Head of caudate nucleus (tissue), 42 donors: ENCODE measurements around the gene NOXA1.
"Not testable (repeated sequence)": the region's sequence is repeated elsewhere in the genome, so short reads cannot be mapped to it uniquely, and the experiment has no call there.

Source experiments
- DNase-seq, 42 donors: peaks; one replicate each; pipeline versions ENCODE4 v3.0.0 to v3.0.0-alpha.2; 2020 to 2021; ENCODE audit warnings: mixed read lengths in 7 of 42
- intact Hi-C: fragments of 100-400 bp; cut with DNase I; formaldehyde crosslinking; loops from one replicate; pipeline ENCODE4 v1.15.0; 2022

Gene NOXA1

DNA sequence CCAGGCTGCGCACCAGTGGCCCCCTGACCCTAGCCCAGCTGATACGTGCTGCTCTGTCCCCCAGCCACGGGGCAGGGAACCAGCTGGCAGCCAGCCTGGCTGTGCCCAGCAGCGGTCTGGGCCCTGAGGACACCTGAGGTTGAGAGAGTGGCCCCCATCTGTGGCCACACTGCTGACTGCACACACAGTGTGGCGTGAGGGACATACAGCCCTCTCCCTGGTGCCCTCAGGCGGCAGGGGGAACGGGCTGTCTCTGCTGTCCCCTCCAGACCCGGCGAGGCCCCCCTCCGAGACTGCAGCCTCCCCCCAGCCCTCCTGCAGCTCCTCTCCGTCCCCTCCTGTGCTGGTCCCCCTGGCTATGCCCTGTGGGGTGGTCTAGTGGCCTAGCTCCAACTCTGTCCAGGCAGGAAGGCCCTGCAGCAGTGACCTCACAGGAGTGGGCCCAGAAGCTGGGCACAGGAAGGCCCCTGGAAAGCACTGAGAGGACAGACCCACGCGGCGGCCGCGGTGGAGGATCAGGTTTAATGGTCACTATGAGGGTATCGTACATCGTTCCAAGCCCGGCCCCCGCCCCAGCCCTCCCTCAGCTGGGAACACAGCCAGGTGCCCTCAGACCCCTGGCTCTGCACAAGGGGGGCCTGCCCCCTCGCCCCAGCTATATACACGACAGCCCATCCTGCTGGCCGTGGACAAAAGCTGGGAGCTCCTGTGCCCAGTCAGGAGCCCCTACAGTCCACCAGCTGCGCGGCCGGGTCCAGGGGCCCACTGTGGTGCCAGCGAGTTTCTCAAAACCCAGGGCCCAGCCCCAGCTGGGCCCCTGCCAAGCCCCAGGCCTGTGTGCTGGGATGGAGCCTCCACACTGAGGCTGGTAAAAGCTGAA is 24.8 kb downstream of the NOXA1 start:
- intact Hi-C loops: no loop called here
- peak in 7 of 42 donors; percentile 38 to 59 (median 48) for DNase-seq

DNA sequence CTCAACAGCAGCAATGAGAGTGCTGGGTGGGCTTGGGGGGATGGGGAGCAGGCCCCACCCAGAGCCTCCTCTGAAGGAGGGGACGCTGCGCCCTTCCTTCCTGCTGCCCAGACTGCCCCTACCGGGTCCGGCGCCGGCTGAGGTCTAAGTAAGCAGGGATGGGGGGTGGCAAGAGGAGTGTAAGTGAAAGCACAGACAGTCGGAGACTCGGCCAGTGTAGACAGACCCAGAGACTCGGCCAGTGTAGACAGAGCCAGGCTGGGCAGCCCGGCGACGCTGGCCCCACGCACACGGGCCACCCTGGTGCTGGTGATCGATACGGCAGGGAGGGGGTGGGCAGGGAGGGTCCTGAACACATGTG is 25.4 kb downstream of the NOXA1 start:
- intact Hi-C loops: no loop called here
- no peak for DNase-seq

DNA sequence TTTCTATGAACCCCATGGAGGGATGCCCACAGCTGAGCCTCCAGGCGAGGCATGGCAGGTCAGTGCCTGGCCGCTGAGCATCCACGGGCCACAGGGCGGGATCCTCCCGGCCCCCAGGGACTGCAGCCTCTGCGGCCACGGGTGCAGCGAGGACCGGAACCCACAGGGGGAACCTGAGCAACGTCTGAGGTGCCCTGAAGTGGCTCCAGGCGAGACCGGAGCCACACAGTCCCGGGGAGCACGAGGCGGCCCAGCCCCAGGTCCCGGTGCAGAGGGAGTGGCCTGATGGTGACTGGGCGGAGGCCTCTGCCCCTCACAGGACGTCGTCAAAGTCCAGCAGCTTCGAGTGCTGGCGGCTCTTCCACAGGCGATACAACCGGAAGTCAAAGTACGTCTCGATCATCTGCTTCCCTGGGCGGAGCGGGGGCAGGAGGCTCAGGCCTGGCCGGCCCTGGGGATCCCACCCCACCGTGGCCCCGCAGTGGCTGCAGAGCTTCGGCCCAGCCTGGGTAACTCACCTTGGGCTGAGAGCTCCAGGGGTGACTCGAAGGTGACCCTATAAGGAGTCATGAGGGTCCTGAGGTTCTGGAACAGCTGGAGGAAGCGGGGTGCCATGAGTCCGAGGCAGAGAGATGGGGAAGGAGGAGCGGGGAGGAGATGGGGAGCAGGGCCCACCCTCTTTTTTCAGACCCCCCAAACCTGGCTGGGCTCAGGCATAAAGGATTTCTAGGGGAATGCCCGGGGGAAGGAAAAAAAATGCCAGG is 26.1 kb downstream of the NOXA1 start:
- no peak for DNase-seq
- intact Hi-C loops: no loop called here

DNA sequence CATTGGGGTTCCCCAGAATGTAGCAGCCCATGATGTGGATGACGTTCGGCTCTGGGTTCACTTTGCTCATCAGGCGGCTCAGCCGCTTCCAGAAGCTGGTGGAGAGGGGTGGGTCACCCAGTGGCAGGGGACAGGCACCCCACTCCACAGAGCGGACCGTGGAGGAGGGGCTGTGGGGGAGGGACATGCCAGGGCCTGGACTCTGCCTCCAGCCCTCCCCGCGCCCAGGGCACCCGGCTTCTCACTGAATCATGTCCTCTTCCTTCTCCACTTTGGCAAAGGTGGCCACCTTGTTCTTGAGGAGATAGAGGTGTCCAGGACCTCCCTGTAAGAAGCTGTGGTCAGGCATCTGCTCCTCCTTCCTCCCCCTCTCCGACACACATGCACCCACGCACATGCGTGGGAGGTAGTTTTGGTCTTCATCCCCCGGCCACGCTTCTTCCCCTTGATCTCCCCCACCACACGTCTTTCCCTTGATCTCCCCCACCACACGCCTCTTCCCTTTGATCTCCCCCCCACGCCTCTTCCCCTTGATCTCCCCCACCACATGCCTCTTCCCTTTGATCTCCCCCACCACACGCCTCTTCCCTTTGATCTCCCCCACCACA is 26.8 kb downstream of the NOXA1 start:
- no peak for DNase-seq
- intact Hi-C loops: no loop called here

DNA sequence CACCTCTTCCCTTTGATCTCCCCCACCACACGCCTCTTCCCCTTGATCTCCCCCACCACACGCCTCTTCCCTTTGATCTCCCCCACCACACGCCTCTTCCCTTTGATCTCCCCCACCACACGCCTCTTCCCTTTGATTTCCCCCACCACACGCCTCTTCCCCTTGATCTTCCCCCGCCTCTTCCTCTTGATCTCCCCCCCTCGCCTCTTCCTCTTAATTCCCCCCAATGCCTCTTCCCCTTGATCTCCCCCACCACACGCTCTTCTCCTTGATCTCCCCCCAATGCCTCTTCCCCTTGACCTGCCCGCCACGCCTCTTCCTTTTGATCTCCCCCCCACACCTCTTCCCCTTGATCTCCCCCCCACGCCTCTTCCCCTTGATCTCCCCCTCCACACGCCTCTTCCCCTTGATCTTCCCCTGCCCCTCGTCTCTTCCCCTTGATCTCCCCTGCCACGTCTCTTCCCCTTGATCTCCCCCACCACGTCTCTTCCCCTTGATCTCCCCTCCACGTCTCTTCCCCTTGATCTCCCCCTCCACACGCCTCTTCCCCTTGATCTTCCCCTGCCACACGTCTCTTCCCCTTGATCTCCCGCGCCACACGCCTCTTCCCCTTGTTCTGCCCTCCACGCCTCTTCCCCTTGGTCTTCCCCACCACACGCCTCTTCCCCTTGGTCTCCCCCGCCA is 27.5 kb downstream of the NOXA1 start:
- DNase-seq, intact Hi-C loops: not testable (repeated sequence)

DNA sequence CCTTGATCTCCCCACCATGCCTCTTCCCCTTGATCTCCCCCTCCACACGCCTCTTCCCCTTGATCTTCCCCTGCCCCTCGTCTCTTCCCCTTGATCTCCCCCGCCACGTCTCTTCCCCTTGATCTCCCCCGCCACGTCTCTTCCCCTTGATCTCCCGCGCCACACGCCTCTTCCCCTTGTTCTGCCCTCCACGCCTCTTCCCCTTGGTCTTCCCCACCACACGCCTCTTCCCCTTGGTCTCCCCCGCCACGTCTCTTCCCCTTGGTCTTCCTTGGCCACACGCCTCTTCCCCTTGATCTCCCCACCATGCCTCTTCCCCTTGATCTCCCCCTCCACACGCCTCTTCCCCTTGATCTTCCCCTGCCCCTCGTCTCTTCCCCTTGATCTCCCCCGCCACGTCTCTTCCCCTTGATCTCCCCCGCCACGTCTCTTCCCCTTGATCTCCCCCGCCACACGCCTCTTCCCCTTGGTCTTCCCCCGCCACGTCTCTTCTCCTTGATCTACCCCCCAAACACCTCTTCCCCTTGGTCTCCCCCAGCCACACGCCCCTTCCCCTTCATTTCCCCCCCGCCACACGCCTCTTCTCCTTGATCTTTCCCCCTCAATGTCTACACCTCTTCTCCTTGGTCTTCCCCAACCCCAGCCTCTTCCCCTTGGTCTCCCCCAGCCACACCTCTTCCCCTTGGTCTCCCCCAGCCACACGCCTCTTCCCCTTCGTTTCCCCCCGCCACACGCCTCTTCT is 28.2 kb downstream of the NOXA1 start:
- DNase-seq, intact Hi-C loops: not testable (repeated sequence)

DNA sequence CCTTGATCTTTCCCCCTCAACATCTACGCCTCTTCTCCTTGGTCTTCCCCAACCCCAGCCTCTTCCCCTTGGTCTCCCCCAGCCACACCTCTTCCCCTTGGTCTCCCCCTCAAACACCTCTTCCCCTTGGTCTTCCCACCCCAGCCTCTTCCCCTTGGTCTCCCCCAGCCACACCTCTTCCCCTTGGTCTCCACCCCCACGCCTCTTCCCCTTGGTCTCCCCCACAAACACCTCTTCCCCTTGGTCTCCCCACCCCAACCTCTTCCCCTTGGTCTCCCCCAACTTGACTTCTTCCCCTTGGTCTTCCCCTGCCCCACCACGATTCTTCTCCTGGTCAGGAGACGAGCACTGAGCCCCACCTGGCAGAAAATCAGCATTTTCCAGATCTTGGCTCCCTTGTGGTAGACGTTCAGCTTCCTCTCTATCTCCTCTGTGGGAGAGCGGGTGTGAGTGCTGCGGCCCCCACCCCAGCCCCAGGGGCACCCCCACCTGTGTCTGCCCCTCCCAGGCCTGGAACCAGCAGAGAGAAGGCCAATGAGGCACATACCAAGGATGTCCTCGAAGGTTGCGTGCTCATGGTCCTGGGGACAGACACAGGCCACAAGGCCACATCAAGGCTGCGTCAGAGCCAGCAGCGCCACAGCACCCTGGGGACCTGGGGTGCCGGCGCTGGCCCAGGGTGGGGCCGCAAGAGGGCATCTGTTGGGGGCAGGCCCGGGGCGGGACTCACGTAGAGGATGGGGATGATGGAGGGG is 29.0 kb downstream of the NOXA1 start:
- intact Hi-C loops: no loop called here
- DNase-seq: no peak

DNA sequence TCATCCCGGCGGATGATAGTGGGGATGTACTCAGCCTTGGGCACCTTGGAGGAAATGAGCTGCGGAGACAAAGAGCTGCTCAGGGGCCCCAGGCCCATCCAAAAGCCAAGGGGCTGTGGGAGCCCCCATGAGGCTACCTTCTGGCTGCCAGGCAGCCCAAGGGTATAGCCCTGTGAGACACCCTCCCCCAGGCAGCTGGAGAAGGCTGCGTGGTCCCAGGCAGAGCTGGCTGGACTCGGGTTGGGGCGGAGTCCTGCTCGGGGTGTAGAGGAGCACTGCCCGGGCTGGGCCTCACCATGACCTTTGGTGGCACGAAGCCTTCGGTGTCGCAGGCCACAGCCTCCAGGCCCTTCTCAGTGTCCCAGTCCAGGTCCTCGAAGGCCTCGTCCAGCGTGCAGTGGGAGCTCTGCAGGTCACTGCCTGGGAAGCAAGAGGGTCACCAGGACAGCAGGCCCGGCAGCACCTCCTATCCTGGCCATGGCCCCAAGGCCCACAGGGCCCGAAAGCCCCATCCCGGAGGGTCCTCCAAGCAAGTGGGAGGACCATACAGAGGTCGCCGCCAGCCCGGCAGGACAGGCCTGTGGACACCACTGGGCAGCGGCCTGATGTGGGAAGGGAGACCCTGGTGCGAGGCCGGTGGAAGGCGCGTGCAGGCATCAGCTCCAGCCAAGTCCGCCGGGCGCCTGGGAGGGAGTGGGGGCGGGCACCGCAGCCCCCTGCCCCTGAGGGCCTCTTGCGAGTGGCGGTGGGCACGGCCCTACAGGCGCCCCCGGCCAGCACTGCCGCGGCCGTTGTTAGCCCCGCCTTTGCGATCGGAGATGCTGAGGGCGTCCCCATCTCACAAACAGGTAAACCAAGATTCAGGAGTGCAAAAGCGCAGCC is 29.8 kb downstream of the NOXA1 start:
- intact Hi-C loops: no loop called here
- peak in 1 of 42 donors; percentile 9 for DNase-seq

DNA sequence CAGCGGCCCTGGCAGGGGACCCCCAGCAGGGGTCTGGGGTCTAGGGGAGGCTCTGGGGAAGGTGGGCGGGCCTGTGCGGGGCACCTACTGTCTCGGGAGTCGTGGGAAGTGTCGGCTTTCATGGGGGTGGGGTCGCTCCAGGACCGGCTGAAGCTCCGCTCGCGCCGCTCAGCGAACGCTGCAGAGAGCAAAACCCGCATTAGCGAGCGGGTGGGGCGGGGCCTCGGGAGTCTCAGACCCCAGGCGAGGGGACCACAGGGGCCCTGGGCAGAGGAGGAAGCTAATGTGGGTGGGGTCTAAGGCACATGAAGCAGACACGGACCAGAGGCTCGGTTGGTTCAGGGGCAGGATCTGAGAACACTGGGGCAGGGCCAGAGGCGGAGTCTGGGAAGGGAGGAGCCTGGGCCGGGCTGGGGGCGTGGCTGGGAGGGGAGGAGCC is 30.5 kb downstream of the NOXA1 start:
- intact Hi-C loops: no loop called here
- DNase-seq: peak in 30 of 42 donors; percentile 36 to 76 (median 60)

DNA sequence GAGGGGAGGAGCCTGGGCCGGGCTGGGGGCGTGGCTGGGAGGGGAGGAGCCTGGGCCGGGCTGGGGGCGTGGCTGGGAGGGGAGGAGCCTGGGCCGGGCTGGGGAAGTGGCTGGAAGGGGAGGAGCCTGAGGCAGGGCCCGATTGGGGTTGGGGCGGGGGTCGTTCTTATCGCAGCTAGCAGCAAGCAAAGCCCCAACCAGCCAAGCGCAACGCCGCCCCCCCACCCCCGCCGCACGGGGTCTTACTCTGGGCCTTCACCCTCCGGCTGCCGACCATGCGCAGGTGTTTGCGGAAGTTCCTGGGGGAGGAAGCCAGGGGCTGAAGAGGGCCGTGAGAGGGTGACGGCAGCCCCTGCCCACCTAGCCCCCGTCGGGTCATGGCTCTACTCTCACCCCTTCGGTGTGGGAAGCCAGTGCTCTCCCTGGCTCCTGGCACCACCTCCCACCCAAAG is 31.0 kb downstream of the NOXA1 start:
- intact Hi-C loops: no loop called here
- peak in 6 of 42 donors; percentile 25 to 61 (median 39) for DNase-seq

DNA sequence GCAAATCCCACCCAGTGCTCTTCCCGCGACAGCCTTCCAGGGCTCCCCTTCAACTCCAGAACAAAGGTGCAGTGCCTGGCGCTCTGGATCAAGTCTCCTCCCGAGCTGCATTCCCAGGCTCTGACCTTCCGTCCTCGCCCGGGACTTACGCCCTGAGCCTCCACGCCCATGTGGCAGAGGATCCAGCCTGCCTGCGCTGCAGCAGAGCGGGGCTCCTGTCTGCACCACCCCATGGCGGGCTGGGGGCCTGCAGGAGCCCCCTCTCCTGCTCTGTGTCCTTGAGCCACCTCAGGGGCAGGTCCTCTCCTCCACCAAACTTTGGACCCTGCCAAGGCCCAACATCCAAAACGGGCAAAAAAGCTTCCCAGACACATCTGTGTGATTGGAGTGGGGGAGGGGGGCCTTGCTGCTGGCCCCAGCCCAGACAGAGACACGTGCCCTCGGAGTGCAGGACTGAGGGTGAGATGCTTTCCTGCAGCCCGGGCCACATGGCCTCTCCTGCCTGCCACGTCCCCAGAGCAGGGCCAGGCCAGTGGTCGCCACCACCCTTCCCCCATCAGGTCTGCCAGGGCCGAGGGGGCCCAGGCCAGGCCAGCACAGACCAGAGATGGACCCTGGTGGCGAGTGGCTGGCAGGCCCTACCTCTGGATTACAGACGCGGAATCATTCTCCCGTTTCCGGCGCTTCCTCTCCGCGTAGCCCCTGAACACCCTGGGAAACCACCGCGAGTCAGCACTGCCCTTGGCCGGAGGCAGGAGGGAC is 31.6 kb downstream of the NOXA1 start:
- intact Hi-C loops: no loop called here
- peak in 1 of 42 donors; percentile 8 for DNase-seq

DNA sequence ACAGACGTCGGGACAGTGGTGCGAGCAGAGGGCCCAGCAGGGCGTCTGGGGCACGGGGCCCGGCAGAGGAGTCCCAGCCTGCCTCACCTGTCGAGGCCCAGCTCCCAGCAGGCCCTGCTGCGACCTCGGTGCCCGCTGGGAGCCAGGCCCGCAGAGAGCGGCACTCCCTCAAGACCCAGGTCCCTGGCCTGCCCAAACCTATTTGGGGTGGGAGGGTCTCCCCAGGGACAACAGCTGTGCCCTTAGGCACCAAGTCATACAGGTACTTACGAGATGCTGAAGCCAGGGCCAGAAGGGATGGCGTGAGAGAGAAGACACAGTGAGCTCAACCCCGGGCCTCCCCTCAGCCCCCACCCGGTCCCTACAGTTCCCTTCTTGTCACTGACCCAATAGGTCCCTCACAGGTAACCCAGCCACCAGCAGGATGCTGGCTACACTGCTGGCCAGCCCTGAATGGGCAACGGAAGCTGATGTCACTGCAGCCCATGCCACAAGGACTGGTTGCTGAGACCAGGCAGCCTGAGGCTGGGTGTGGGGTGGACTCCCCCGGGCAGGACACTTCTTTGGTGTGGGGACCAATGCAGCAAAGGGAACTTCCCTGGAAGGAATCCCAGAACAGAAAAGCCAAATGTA is 32.3 kb downstream of the NOXA1 start:
- DNase-seq: peak in 1 of 42 donors; percentile 6
- intact Hi-C loops: no loop called here

DNA sequence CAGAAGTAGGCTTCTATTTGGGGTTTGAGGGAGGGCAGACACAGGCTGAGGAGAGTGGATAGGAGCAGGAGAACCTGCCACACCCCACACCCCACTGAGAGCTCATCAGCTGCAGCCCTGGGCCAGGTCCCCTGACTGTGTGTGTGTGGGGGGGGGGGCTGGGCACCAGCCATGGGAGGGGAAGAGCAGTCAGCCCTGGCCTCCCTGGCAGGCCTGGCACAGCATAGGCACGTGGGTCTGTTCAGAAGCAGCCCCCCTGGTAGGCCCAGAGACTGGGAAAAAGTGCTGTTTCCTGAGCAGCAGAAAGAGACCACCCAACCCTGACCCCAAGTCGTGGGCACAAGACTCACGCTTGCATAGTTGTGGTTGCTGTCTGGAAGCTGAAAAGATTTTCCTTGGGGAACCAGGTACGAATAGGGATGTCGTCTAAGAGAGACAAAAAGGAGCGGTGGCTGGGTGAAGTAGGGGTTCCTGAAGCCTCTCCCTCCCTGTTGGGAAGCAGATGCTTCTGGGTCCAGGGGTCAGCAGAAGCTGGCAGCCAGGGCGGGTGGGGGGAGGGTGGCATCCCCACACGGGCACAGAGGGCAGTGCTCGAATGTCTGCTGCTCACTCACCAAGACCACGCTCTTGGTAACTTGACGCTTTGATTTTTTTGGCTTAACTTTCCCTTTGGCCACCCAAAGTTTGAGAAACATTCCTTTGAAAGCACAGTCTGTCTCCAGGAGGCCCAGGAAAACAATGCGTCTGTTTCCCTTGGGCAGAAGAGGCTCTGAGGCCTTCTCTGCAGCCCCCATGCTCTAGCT is 33.1 kb downstream of the NOXA1 start:
- DNase-seq: peak in 1 of 42 donors; percentile 14
- intact Hi-C loops: no loop called here

DNA sequence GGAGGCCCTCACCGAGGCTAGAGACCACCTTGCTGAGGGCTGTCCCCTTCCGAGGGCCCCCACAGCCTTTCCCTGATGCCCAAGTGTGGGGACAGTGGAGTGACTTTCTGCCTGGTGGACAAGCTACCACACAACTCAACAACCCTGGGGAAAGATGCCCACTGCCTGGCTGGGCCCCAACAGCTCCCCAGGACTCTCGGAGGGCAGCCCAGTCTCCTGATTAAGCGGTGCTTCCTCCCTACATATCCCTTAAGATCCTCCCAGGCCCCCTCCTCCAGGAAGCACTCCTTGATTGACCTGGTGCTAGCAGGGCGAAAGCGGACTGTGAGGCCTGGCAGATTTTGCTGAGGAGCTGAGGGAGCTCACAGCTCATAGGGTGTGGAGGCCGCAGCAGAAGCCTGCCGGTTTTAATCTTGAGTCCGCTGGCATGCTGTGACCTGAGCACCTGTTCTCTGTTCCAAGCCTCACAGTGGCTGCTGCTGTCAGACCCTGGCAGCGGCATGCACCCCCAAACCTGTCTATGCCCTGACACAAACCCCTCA is 33.7 kb downstream of the NOXA1 start:
- peak in 1 of 42 donors; percentile 5 for DNase-seq
- intact Hi-C loops: no loop called here
